Measurements from ENCODE around the gene ITPRIP. TPM values are rescaled to one million over a fixed set of nuclear protein-coding genes. Genes with fewer than 3 reads are reported as not detected.

The ITPRIP gene
- polyA plus RNA-seq, 3 donors = 10.1 to 10.5 (median 10.1) TPM

DNA sequence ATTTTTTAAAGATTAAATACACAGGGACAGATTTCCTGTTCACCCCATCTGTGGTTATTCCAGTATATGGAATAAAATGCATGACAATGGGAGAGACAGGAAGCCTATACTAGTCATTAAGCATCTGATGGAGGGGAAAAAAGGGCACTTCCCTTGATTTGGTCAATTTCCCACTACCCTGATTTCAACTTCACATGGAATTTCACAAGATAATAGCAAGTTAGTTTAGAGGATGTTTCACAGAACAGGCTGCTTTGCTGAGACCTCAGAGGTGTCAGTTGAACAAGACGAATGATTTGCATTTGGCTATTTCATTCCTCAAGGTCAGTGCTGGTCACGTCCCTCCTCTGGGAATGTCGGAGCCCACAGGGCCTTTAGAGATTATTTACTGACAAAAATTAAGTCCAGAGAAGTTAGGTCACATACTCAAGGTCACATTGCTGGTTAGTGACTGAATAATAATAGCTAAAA, 4.7 kb upstream of the ITPRIP start:
- no peak for DNase-seq (ENCODE audit: low read depth in 3 of 3, low spot score in 2 of 3)

DNA sequence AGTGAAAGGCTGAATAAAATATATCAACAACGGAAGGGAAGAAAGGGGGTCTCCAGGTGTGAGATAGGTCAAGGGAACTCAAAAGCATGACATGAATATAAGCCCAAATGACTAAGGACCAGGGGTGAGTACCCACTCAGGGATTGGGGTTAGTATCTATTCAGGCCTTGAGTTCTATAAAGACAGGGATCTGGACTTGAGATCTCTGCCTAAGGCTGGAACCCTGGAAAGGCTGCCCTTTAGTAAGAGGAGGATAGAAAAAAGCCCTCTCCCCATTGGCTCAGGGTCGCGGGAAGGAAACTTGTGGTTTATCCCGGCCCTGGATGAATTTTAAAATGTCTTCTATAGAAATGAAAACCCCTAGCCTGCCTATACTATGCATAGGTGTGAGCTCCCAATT, 2.4 kb upstream of the ITPRIP start:
- no peak for DNase-seq (ENCODE audit: low read depth in 3 of 3, low spot score in 2 of 3)

DNA sequence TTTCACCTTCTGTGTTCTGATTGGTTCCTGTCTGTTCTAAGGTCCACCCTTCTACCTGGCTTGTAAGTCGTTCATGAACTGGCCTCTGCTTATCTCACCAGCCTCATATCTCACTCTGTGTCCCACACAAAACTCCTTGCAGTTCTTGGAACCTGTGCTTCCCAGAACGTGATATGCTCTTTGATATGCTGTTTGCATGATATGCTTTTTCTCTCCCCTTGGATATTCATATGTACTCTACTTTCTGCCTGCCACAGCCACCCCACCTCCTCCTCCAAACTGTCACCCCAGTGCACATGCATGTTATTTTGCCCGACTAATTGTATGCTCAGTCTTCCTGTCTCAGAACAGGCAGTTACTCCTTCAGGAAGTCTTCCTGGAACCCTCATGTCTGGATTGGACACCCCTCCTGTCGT, 1.9 kb upstream of the ITPRIP start:
- no peak for DNase-seq (ENCODE audit: low read depth in 3 of 3, low spot score in 2 of 3)

DNA sequence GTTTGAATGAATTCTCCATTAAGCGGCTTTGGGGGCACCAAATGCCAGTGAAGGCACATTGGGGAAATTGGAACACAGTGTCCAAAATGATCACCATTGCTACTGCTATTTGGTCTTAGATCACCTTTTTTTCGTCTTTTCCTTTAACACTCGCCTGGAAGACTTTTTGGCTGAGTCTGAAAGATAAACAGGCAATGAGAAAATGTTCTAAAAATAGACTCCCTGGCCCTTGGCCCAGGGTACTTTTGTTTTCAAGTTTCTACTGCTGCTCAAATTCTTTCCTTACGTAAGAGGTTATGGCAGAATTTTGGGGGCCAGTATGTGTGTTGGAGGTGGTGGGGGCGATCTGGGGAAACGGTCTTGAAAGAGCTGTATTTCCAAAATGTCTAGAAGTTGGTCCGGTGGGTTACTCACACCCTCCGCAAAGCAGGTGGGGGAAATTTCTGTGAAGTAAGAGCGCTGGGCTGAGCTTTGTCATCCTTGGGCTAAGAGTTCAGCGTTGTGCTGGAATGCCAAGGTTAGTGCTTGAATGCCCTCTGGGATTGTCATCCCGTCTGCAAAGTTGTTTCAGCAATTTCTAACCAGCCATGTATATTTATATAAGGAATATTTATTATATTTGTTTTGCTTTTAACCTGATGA, 1.3 kb upstream of the ITPRIP start:
- no peak for DNase-seq (ENCODE audit: low read depth in 3 of 3, low spot score in 2 of 3)

DNA sequence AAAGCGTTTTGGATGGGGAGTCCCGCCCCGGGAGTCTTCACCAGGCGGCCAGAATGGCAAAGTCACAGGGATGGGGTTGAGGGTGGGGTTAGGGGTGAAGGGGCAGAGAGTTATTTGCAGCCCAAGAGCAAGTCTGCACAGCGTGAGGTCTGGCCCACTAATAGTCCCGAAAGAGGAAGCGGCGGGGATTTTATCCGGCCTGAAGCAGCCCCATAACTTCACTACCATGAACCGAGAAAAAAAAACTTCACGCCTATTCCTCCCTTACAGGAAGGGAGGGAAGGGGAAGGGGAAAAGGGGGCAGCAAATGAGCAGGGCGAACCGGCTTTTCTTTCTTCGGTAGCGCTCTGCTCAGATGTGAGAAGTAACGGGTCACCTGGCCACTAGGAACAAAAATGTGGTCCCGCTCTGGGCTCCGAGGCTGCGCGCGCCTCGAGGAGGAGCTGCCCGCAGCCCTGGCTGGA, 712 bp downstream of the ITPRIP start:
- no peak for DNase-seq (ENCODE audit: low read depth in 3 of 3, low spot score in 2 of 3)

DNA sequence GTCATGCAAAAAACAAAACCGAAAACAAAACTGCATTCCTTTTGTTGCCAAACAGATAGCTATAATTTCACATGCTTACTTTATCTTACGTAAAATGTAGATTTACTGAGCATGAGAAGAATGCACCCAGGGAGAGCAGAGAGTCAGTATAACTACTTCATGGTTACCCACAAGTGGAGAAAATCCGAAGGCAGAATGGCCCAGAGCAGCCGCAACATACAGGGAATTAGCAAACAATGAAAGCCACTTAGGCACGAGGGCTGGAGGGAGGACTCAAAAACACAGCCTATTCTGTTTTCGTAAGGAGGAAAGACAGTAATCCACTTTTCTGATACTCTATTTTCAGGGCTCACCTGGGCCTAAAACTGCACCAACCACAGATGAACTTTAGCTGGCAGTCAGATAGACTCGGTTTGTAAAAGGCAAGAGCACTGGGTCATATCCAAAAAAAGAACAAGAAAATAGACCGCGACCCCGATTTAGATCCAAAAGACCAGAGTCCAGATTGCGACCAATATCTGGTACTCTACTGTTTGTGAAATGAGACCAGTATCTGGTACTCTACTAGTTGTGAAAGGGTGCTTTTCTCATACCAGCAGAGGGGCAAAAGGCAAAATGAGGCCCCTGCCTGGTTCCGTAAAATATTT, 1.3 kb downstream of the ITPRIP start:
- no peak for DNase-seq (ENCODE audit: low read depth in 3 of 3, low spot score in 2 of 3)

DNA sequence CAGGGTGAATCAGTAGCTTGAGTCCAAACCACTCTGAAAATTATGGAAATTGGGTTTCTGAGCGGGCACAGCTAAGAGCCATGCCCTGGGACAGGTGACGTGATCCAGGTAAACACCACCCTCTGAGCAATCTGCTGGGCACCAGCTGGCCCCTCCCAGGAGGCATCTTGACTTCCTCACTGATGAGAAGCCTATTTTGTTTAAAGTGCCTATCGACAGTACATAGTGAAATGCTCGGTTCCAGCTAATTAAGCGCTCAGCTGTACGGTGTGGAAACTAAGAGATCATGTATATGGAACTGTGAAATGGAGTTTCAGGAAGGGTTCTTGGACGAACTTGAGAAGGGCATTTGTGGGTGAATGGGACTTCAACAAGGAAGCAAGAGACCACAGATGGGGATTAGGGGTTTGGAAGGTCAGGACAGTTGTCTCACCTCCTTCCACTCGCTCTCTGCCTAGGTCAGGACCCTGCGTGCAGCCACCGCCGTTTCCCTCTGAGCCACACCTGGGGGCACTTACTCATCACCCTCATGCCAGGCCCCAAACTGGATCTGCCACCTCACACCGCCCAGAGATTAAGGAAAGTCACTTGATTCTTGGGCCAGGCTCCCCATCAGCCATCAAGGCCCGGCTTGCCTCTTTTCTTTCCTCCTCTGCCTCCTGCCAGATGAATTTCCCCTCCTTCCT, 3.2 kb downstream of the ITPRIP start:
- no peak for DNase-seq (ENCODE audit: low read depth in 3 of 3, low spot score in 2 of 3)

DNA sequence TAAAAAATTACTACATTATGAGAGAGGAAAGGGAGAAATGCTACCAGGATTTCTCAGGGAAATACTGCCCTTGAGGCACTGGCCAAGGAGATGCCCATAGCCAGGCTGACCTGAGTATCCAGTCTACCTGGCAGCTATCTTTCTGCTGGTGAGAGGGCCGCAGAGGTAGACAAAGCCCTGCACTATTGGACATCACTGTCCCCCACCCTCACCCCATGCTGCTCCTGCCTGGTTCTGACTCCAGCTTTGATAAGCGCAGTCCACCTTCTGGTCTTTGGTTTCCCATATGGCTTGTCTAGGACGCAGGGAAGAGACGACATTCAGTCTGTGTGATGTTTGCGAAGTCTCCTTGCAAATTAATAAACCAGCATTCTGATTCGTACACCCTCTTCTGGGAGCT, 3.7 kb downstream of the ITPRIP start:
- DNase-seq (ENCODE audit: low read depth in 3 of 3, low spot score in 2 of 3) = no peak

DNA sequence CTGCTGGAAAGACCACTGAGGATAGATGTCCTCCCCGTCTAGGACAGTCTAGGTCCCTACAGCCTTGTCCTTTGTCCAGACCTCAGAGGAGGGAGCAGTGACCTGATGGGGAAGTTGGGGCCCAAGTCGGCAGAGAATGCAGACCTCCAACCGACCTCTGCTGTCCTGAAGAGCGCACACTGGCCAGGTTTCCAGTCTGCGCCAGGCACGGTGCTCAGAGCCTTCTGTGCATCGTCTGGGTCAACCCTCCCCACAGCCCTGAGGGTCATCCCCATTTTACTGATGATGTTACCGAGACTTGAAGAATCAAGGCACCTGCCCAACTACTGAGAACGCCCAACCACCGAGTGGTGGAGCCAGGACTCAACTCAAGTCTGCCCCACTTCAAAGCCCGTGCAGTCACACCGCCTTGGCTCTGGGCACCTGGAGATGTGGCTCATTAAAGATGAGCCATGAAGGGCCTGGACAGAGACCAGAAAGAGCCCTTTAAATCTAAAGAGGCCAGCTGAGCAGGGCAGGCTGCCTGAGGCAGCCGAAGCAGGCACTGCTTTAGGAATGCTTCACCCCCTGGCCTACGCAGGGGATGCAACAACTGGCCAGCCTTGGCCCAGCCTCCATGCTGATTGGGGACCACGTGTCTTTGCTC, 4.4 kb downstream of the ITPRIP start:
- no peak for DNase-seq (ENCODE audit: low read depth in 3 of 3, low spot score in 2 of 3)

DNA sequence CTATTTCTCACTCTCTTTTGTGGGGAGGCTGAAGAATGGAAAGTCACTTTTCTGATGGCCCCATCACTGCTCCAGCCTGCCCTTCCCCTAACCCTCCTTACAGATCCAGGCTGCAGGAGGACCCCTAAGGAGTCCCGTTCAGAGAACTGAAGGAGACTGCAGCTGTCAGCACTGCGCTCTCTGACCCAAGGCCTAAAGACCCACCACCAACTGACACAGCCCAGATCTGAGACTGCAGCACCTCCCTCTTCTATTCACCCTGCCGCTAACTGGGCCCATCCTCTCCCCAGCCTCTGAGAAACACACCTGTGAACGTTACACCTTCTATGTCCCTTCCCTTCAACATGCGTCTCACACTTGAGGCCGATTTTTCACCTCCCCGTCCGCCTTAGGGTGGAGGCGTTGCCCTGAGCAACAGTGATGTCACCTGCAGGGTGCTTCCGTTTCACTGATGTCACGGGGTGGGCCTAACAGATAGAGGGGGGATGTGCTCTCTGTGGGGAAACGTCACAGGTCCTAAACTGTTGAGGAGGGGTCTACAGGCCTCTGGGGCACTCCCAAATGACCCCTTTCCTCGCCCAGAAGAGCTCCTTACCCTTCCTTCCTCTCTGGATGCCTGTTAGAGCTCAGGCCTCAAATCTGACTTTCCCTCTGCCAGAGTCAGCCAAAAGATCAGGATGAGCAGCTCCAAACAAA, 5.1 kb downstream of the ITPRIP start:
- no peak for DNase-seq (ENCODE audit: low read depth in 3 of 3, low spot score in 2 of 3)

DNA sequence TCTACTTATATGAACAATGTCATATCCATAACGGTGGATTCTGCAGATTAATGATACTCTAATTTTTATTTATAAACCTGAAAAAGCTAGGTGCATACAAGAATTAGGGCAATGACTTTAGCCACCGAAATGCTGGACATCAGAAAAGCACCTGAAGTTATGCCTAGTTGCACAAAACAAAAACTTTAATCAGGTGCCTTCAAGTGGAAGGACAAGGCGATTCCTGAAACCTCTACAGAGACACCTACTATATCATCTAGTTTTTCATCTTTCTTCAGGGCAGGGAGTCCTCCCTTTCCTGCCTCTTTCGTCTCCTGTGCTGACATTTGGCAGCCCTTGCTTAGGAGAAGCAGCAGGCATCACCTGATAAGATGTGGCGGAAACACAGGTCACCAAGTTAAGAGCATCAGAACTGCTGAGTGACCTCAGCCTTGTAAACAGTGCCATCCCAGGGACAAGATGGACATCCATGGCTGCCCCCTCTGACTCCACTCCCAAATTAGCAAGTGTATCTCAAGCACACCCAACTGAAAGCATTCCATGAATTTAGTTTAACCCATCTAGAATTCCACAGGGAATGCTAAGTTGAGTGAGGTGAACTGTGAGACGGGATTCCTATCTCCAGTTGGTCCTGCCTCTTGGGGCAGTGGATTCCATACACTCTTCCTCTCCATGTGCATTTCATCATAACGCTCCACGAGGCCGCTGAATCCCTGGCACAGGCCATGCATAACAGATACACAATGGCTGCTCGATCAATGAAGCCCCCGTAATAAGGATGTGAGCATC, 5.8 kb downstream of the ITPRIP start:
- DNase-seq (ENCODE audit: low read depth in 3 of 3, low spot score in 2 of 3) = no peak

DNA sequence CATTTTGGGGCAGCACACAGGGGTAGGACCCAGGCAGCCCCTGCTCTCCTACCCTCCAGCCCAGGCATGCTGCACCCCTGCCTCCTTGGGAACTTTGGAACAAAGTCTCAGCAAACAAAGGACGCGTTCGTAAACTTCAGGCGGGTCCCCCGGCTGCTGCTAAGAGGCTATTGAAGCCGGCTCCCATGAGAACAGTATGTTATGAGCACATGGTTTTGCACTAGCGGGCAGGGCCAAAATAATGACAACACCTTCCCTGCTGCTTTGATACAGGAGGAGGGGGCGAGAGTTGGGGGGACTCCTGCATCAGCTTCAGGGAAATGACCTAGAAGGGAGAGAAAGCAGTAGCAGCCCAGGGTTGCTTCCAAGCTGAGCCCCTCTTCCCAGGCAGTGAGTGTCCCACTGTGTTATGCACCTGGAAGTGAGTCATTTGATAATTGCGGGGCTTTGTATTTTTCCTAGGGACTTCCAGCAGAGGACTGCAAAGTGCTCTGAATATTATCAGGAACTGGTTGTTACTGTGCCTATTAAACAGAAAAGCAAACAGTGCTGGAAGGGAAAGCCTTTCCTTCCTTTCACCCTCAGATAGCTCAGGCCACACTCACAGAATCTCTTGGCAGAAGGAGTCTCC, 6.9 kb downstream of the ITPRIP start:
- no peak for DNase-seq (ENCODE audit: low read depth in 3 of 3, low spot score in 2 of 3)

DNA sequence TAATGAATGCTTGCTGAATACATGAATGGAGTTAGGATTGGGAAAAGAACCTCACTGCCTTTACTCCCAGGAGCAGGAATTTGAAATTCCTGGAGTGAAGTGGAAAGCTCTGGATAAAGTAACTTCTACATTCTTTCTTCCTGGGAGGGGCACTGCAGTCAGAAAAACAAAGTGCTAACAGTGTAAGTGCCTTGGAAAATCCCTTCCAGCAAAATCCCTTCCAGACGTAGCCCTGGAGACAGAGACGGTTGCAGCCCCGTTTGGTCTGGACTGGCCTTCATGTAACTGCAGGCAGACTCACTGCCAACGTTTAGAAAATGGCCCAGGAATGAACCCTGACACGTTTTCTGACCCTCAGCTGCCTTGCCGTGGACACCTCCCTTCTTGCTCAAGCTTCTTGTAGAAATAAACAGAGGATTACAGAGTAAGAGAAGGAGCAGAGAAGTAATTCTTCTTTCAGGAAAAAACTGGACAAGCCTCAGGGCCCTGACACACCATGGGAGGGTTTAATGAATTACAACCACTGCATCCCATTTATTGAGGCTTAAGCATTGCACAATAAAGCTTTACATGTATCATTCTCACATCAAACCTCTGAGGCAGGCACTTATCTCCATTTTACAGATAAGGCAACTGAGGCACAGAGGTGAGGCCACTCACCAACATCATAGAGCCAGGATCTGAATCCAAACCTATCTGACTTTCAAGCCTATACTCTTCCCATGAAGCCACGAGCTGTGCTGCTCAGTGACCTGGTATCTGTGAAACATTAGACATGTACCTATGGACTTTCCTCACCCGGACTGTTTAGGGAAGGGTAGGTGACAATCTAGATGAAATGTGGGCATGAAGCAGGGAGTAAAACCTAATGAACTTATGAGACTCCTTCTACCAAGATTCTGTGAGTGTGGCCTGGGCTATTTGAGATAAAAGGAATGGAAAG, 7.8 kb downstream of the ITPRIP start:
- no peak for DNase-seq (ENCODE audit: low read depth in 3 of 3, low spot score in 2 of 3)

DNA sequence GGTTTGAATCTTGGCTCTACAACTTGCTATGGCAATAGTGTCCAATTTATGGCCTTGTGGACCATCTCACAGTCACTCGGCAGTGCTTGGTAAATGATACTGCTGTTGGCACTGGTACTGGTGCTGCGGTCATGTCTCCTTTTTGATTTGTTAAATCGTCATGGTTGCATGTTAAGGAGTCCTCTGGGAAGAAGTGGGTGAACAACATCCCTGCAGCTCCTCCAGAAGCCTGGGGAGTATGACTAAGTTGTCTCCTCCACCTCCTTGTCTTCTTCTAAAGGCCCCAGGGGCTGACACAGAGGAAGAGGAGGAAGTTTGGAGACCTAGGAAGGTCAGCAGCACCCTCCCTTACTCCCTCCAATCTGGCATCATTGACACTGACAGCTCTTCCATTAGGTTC, 8.5 kb downstream of the ITPRIP start:
- no peak for DNase-seq (ENCODE audit: low read depth in 3 of 3, low spot score in 2 of 3)

DNA sequence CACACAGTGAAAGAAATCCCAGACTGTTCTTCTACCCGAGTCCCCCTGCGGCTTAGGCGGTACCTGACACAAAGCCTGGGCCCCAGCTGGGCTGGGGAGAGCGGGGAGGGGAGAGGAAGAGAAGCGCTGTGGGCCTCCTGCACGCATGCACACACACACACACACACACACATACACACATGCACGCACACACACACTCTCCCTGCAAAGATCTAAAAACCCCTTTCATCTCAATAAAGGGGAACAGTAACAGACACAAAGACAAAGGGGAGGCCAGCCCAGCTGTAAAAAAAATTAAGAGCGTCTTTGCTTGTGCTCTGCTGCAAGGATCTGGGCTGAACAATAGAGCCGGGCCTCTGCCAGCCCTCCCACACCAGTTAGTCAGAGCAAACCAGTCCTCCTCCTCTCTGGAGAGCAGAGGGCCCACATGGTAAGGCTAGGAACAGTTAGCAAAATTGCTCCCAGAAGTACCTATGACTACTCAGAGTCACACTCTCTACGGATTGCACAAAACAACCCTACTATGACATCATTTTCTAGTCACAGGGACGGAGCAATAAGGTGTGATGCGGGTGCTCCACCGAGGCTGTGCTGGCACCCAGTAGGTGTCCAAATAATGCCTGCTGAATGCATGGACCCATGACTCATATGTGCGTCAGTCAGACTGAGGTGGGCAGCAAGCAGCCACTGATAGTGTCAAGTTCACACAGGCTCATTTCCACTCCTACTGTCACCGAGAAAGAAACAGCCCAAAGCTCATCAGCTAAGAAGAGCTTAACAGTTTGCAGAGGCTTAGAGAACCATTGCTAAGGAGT, 9.2 kb downstream of the ITPRIP start:
- no peak for DNase-seq (ENCODE audit: low read depth in 3 of 3, low spot score in 2 of 3)

DNA sequence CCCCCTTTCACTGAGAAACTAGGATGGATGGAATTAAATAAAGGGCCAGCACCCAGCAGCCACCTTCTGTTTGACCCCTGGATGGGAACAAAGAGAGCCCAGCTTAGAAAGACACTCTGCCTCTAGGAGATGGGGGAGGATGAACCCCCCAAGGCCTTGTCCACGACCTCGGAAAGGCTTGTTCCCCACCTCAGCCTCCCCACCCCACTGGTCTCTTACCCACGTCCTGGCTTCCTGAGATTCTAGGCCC, 9.7 kb downstream of the ITPRIP start:
- DNase-seq (ENCODE audit: low read depth in 3 of 3, low spot score in 2 of 3) = no peak

DNA sequence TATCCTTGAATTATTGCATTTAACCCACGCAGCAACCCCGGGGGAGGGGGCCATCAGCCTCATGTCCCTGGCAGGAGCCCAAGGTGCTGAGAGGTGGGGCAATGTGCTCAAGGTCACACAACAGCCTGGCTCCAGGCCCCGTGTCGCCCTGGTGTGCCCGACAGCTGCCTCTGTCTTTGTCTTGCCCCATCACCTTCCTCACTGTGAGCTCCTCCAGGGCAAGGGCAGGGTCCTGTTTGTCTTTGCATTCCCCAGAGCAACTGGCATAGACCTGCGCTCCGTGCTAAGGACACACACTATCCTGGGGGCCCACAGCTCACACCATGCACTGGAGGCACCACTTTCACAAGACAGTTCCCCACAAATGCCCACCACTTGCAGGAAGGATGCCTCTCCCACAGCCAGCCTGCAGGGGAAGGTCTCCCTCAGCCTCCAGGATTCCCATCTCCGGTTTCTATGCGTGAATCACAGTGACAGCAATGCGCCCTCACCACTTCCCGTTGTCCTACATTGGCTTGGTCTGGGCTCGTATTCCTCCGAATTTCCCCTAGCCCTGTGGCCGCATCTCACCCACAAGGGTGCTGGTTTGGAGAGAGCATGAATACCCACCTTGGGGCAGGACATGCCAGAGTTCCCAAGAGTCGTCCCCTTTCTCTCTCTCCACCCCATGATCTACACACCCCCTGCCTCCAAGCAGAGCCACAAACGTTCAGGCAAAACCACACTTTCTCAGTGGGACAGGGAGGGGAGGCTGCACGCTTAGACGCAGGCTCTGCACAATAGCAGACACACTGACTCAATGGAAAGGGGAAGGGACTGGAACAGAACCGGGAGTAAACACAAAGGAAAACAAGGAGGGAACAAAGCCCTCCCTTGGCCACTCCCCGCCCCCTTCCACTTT, 10.3 kb downstream of the ITPRIP start:
- DNase-seq (ENCODE audit: low read depth in 3 of 3, low spot score in 2 of 3) = no peak
